ENCODE data around the gene TOE1. TPM values are rescaled to one million over a fixed set of nuclear protein-coding genes. Genes with fewer than 3 reads are reported as not detected.
"Not testable (repeated sequence)": the region's sequence is repeated elsewhere in the genome, so short reads cannot be mapped to it uniquely, and the experiment has no call there.

The TOE1 gene
- 6.3 TPM for total RNA-seq

DNA sequence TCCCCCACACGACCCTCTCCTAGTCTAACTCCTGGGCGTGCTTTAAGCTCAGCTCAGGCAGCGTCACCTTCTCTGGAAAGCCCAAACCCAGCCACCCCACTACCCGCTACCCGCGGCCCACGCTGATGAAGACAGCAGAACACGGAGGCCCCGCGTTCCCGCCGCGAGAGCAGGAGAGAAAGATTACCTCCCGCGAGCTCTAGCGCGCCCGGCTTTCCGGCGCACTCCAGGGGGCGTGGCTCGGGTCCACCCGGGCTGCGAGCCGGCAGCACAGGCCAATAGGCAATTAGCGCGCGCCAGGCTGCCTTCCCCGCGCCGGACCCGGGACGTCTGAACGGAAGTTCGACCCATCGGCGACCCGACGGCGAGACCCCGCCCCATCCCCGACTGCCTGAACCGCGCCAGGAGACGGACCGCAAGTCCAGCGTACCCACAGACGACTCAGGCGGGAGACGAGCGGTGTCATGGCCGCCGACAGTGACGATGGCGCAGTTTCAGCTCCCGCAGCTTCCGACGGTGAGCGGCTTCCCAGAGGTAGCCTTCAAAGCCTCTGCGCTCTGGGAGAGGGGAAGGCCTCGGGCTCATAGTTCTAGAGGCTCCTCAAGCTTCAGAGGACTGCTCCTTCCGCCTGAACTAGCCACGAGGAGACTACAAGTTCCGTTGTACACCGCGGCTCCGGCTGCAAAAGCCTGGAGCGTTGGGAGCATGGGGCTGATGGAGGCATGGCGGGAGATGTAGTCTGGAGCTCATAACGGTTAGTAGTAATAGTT lies at the start of gene TOE1, which contains the start of gene MUTYH:
Gene TOE1, plus strand, starts transcription at position 382 of the 770 bp plus-strand sequence. Its CDS starts 83 bp downstream, at position 465.
Gene MUTYH, minus strand, starts transcription at position 652 of the 770 bp plus-strand sequence. CDS start 5,935 bp downstream, outside the sequence.
- peak within 1 kb of the TSS; percentile 97 for H3K27ac ChIP-seq (ENCODE audit: low read depth, low read length)
- H3K36me3 ChIP-seq (ENCODE audit: control insufficient read depth in 3 of 3, insufficient read depth in 3 of 3, low read length in 3 of 3): peaks cover 34 to 38% (median 34%) of the 10 kb centered on the region in 3 donors
- no peaks in the 10 kb centered on the region for H3K9me3 ChIP-seq (ENCODE audit: control insufficient read depth in 3 of 3, low read length in 3 of 3)
- H3K4me1 ChIP-seq (ENCODE audit: control insufficient read depth in 3 of 3, insufficient read depth in 3 of 3, low read length in 3 of 3): peaks cover 18 to 44% (median 27%) of the 10 kb centered on the region in 3 donors
- H3K9ac ChIP-seq (ENCODE audit: low read depth in 1 of 3, low read length in 3 of 3): peak within 1 kb of the TSS; percentile 96 to 99 (median 98)
- no peaks in the 10 kb centered on the region for H3K27me3 ChIP-seq (ENCODE audit: control insufficient read depth in 3 of 3, insufficient read depth in 3 of 3, low read length in 3 of 3)
- H3K4me3 ChIP-seq (ENCODE audit: low read length in 3 of 3): peak within 1 kb of the TSS; percentile 95 to 99 (median 95)

DNA sequence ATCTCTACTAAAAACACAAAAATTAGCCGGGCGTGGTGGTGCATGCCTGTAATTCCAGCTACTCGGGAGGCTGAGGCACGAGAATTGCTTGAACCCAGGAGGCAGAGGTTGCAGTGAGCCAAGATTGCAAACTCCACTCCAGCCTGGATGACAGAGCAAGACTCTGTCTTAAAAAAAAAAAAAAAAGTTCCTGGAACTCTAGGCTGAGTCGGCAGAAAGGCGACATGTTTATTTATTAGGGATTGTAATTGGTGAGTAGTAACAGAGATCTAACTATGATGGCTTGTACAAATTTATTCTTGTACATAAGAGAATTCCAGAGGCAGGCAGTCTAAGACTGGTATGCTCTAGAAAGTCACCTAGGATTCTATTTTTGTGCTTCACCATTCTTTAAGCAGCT lies 49.0 kb upstream of the TOE1 start:
- not testable (repeated sequence) for H3K27ac ChIP-seq (ENCODE audit: low read depth, low read length); H3K4me1 ChIP-seq (ENCODE audit: control insufficient read depth in 3 of 3, insufficient read depth in 3 of 3, low read length in 3 of 3)

DNA sequence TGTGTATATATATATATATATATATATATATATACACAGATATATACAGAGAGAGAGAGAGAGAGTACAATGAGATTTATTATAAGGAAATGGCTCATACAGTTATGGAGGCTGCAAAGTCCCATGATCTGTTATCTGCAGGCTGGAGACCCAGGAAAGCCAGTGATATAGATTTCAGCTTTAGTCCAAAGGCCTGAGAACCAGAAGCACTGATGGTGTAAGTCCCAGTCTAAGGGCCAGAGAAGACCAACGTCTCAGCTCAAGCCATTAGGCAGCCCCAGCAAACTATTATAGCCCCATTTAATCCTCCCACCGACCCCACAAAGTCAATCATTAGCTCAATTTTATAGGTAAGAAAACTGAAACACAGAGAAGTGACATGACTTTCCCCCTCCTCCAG lies 48.3 kb upstream of the TOE1 start:
- no peak overlapping the region for H3K9ac ChIP-seq (ENCODE audit: low read depth in 1 of 3, low read length in 3 of 3)
- no peaks in the 10 kb centered on the region for H3K27me3 ChIP-seq (ENCODE audit: control insufficient read depth in 3 of 3, insufficient read depth in 3 of 3, low read length in 3 of 3)
- H3K9me3 ChIP-seq (ENCODE audit: control insufficient read depth in 3 of 3, low read length in 3 of 3): no peaks in the 10 kb centered on the region
- H3K27ac ChIP-seq (ENCODE audit: low read depth, low read length): no peak overlapping the region
- H3K4me3 ChIP-seq (ENCODE audit: low read length in 3 of 3): no peak overlapping the region
- no peaks in the 10 kb centered on the region for H3K4me1 ChIP-seq (ENCODE audit: control insufficient read depth in 3 of 3, insufficient read depth in 3 of 3, low read length in 3 of 3)
- no peaks in the 10 kb centered on the region for H3K36me3 ChIP-seq (ENCODE audit: control insufficient read depth in 3 of 3, insufficient read depth in 3 of 3, low read length in 3 of 3)

More for the DNA sequence above, 49.0 kb upstream of the TOE1 start:
- not testable (repeated sequence) for H3K4me3 ChIP-seq (ENCODE audit: low read length in 3 of 3); H3K9ac ChIP-seq (ENCODE audit: low read depth in 1 of 3, low read length in 3 of 3); H3K27me3 ChIP-seq (ENCODE audit: control insufficient read depth in 3 of 3, insufficient read depth in 3 of 3, low read length in 3 of 3); H3K9me3 ChIP-seq (ENCODE audit: control insufficient read depth in 3 of 3, low read length in 3 of 3); H3K36me3 ChIP-seq (ENCODE audit: control insufficient read depth in 3 of 3, insufficient read depth in 3 of 3, low read length in 3 of 3)

DNA sequence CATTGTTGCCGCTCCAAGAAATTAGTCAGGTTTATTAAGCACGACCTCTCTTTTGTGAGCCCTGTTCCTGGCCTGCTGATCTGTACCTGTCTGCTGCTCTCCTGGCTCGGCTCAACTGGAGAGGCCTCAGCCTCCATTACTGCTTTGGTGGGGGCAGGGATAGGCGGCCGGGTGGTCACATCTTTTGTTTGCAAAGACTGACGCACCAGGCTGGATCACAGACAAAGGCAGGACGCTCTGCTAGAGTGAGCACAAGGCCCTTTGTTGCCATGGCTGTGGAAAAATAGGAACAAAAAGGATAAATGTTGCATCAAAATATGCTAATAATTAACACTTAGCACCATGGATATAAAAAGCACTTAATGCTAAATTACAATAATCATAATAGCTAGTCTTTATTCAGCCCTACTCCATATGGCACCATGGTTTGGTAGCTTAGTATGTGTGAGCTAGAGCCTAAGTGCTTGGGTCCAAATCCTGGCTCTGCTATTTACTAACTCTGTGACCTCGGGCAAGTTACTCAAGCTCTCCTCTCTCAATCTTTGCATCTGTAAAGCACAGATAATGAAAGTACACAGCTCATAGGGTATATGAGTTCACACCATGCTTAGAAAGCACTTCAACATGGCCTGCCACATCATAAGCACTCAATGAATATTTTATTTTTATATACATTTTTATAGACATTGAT lies 42.2 kb upstream of the TOE1 start:
- Histone ChIP-seq H3K9me3 (ENCODE audit: control insufficient read depth in 3 of 3, low read length in 3 of 3) (no peaks in the 10 kb centered on the region), H3K27me3 (ENCODE audit: control insufficient read depth in 3 of 3, insufficient read depth in 3 of 3, low read length in 3 of 3) (no peaks in the 10 kb centered on the region), H3K36me3 (ENCODE audit: control insufficient read depth in 3 of 3, insufficient read depth in 3 of 3, low read length in 3 of 3) (no peaks in the 10 kb centered on the region), H3K9ac (ENCODE audit: low read depth in 1 of 3, low read length in 3 of 3) (no peak overlapping the region), H3K27ac (ENCODE audit: low read depth, low read length) (no peak overlapping the region), H3K4me1 (ENCODE audit: control insufficient read depth in 3 of 3, insufficient read depth in 3 of 3, low read length in 3 of 3) (peaks cover 0 to 2% (median 0%) of the 10 kb centered on the region in 3 donors), H3K4me3 (ENCODE audit: low read length in 3 of 3) (no peak overlapping the region)

DNA sequence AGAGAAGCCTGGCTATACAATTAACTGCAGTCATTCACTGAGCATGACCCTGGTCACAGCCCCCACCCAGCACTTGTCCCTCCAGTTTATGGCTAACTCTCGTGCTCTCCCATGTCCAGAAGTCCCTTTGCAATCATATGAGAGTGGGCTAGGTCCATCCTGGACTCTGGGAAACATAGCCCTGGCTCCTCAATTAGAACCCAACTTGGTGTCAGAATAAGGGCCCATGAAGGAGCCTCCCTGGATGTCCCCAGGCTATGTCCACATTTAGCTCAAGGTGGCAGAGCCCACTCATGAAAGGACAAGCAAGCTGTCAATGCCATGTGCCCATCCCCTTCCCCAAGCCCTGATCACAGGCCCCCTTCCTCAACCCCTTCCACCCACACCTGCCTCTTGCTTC lies 40.7 kb upstream of the TOE1 start:
- H3K4me1 ChIP-seq (ENCODE audit: control insufficient read depth in 3 of 3, insufficient read depth in 3 of 3, low read length in 3 of 3): peaks cover 3 to 10% (median 5%) of the 10 kb centered on the region in 3 donors
- no peak overlapping the region for H3K27ac ChIP-seq (ENCODE audit: low read depth, low read length)
- H3K9me3 ChIP-seq (ENCODE audit: control insufficient read depth in 3 of 3, low read length in 3 of 3): no peaks in the 10 kb centered on the region
- H3K36me3 ChIP-seq (ENCODE audit: control insufficient read depth in 3 of 3, insufficient read depth in 3 of 3, low read length in 3 of 3): no peaks in the 10 kb centered on the region
- no peak overlapping the region for H3K4me3 ChIP-seq (ENCODE audit: low read length in 3 of 3)
- no peaks in the 10 kb centered on the region for H3K27me3 ChIP-seq (ENCODE audit: control insufficient read depth in 3 of 3, insufficient read depth in 3 of 3, low read length in 3 of 3)
- no peak overlapping the region for H3K9ac ChIP-seq (ENCODE audit: low read depth in 1 of 3, low read length in 3 of 3)

DNA sequence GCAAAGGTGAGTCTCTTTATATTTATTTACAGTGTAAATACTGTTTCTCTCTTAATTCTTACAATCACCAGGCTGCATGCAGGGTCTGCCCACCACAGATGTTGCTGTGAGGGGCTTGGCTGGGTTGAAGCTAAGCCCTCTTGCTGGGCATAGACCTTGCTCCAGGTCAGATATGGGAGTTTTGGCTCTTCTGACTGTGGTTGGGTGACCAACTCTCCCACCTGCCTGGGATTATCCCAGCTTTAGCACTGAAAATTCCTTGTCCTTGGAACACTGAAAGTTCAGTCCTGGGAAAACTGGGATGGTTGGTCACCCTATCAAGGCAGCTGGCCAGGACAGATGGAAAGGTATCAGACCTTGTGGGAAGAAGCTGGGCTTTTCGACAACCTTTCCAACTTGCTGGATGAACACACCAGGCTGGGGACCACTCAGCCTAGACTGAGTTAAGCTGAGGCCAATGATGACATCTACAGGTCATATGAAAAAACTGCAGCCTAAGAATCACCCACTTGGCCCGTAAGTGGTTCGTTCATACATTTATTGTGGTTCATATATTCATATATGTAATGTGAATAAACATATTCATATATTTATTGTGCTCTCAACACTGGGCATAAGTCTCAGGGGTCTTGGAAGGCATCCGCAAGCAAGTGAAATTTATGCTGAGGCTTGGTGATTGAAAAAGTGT lies 39.8 kb upstream of the TOE1 start:
- peaks cover 12 to 18% (median 12%) of the 10 kb centered on the region in 3 donors for H3K4me1 ChIP-seq (ENCODE audit: control insufficient read depth in 3 of 3, insufficient read depth in 3 of 3, low read length in 3 of 3)
- H3K4me3 ChIP-seq (ENCODE audit: low read length in 3 of 3): no peak overlapping the region

DNA sequence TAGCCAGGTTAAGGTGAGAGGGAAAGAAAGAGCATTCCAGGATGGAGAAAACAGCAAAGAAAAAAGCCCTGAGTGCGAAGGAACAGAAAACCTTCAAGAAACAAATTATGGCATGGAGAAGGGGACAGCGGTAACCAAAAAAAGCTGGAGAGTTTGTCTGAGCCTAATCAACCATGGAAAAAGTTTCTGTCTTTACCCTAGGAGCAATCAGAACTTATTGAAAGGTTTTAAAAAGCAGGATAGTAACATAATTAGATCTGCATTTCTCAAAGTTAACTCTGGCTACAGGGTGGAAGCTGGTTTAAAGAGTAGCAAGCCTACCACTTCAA lies 39.3 kb upstream of the TOE1 start:
- H3K27me3 ChIP-seq (ENCODE audit: control insufficient read depth in 3 of 3, insufficient read depth in 3 of 3, low read length in 3 of 3): no peaks in the 10 kb centered on the region
- H3K36me3 ChIP-seq (ENCODE audit: control insufficient read depth in 3 of 3, insufficient read depth in 3 of 3, low read length in 3 of 3): no peaks in the 10 kb centered on the region

More for the DNA sequence above, 39.8 kb upstream of the TOE1 start:
- Histone ChIP-seq H3K9ac (ENCODE audit: low read depth in 1 of 3, low read length in 3 of 3) (no peak overlapping the region), H3K27ac (ENCODE audit: low read depth, low read length) (no peak overlapping the region), H3K9me3 (ENCODE audit: control insufficient read depth in 3 of 3, low read length in 3 of 3) (no peaks in the 10 kb centered on the region), H3K27me3 (ENCODE audit: control insufficient read depth in 3 of 3, insufficient read depth in 3 of 3, low read length in 3 of 3) (no peaks in the 10 kb centered on the region), H3K36me3 (ENCODE audit: control insufficient read depth in 3 of 3, insufficient read depth in 3 of 3, low read length in 3 of 3) (no peaks in the 10 kb centered on the region)

DNA sequence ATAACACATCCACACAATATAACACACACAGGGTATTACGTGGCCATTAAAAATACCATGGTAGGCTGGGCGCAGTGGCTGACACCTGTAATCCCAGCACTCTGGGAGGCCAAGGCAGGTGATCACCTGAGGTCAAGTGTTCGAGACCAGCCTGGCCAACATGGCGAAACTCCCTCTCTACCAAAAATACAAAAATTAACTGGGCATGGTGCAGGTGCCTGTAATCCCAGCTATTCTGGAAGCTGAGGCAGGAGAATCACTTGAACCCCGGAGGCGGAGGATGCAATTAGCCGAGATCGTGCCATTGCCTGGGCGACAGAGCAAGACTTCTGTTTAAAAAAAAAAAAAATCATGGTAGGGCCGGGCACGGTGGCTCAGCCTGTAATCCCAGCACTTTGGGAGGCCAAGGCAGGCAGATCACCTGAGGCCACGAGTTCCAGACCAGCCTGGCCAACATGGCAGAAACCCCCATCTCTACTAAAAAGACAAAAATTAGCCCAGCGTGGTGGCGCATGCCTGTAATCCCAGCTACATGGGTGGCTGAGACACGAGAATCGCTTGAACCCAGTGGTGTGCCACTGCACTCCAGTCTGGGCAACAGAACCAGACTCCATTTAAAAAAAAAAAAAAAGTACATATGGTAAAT lies 37.3 kb upstream of the TOE1 start:
- H3K27ac ChIP-seq (ENCODE audit: low read depth, low read length): no peak overlapping the region
- peak overlapping the region; percentile 79 to 86 (median 80) for H3K9ac ChIP-seq (ENCODE audit: low read depth in 1 of 3, low read length in 3 of 3)

More for the DNA sequence above, 39.3 kb upstream of the TOE1 start:
- no peak overlapping the region for H3K9ac ChIP-seq (ENCODE audit: low read depth in 1 of 3, low read length in 3 of 3)
- H3K4me1 ChIP-seq (ENCODE audit: control insufficient read depth in 3 of 3, insufficient read depth in 3 of 3, low read length in 3 of 3): peaks cover 12 to 18% (median 16%) of the 10 kb centered on the region in 3 donors
- no peak overlapping the region for H3K4me3 ChIP-seq (ENCODE audit: low read length in 3 of 3)
- no peak overlapping the region for H3K27ac ChIP-seq (ENCODE audit: low read depth, low read length)
- H3K9me3 ChIP-seq (ENCODE audit: control insufficient read depth in 3 of 3, low read length in 3 of 3): no peaks in the 10 kb centered on the region

DNA sequence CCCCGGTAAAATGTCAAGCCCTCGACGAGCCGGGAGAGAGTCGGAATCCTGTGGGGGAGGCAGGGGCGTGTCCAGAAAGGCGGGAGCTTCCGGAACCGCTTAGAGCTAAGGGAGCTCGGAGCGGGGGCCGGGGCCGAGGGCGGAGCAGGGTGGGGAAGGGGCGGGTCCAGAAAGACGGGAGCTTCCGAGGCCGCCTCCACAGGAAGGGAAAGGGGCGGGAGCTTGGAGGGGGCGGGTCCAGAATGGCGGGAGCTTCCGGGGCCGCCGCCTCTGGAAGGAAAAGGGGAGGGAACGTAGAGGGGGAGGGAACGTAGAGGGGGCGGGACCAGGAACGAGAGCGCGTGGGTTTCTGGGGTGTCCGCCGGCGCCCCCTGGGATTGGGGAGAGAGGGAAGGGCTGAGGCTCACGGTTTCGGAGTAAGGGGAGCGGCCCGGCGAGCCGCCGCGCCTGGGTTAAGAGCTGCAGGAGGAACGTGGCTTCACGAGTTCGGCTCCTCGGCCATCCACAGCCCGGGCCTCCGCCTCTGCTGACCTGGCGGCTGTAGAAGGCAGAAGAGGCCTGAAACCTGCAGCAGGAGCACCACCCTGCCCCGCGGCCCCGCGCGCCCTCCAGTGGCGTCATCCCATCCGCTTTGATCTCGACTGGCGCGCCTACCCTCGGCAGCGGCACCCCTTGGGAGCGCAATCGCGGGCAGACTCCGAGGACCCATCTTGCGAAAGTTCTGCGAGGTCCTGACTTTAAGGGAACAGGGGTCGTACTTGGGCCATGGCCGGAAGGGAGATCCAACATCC lies 36.3 kb upstream of the TOE1 start:
- H3K4me1 ChIP-seq (ENCODE audit: control insufficient read depth in 3 of 3, insufficient read depth in 3 of 3, low read length in 3 of 3): peaks cover 12 to 18% (median 18%) of the 10 kb centered on the region in 3 donors
- H3K27me3 ChIP-seq (ENCODE audit: control insufficient read depth in 3 of 3, insufficient read depth in 3 of 3, low read length in 3 of 3): no peaks in the 10 kb centered on the region
- H3K9me3 ChIP-seq (ENCODE audit: control insufficient read depth in 3 of 3, low read length in 3 of 3): no peaks in the 10 kb centered on the region
- peak overlapping the region; percentile 87 for H3K27ac ChIP-seq (ENCODE audit: low read depth, low read length)
- H3K9ac ChIP-seq (ENCODE audit: low read depth in 1 of 3, low read length in 3 of 3): peak overlapping the region; percentile 87 to 94 (median 94)
- no peaks in the 10 kb centered on the region for H3K36me3 ChIP-seq (ENCODE audit: control insufficient read depth in 3 of 3, insufficient read depth in 3 of 3, low read length in 3 of 3)
- peak overlapping the region; percentile 76 to 91 (median 85) for H3K4me3 ChIP-seq (ENCODE audit: low read length in 3 of 3)

More for the DNA sequence above, 37.3 kb upstream of the TOE1 start:
- H3K36me3 ChIP-seq (ENCODE audit: control insufficient read depth in 3 of 3, insufficient read depth in 3 of 3, low read length in 3 of 3): no peaks in the 10 kb centered on the region
- H3K9me3 ChIP-seq (ENCODE audit: control insufficient read depth in 3 of 3, low read length in 3 of 3): no peaks in the 10 kb centered on the region
- H3K4me3 ChIP-seq (ENCODE audit: low read length in 3 of 3): peak overlapping the region in 2 of 3 donors; percentile 72 to 76
- no peaks in the 10 kb centered on the region for H3K27me3 ChIP-seq (ENCODE audit: control insufficient read depth in 3 of 3, insufficient read depth in 3 of 3, low read length in 3 of 3)
- H3K4me1 ChIP-seq (ENCODE audit: control insufficient read depth in 3 of 3, insufficient read depth in 3 of 3, low read length in 3 of 3): peaks cover 12 to 18% (median 18%) of the 10 kb centered on the region in 3 donors

Data from skeletal muscle tissue (tissue), 4 donors.